ENCODE data around the gene NISCH.
"Not testable (repeated sequence)": the region's sequence is repeated elsewhere in the genome, so short reads cannot be mapped to it uniquely, and the experiment has no call there.

Gene NISCH

DNA sequence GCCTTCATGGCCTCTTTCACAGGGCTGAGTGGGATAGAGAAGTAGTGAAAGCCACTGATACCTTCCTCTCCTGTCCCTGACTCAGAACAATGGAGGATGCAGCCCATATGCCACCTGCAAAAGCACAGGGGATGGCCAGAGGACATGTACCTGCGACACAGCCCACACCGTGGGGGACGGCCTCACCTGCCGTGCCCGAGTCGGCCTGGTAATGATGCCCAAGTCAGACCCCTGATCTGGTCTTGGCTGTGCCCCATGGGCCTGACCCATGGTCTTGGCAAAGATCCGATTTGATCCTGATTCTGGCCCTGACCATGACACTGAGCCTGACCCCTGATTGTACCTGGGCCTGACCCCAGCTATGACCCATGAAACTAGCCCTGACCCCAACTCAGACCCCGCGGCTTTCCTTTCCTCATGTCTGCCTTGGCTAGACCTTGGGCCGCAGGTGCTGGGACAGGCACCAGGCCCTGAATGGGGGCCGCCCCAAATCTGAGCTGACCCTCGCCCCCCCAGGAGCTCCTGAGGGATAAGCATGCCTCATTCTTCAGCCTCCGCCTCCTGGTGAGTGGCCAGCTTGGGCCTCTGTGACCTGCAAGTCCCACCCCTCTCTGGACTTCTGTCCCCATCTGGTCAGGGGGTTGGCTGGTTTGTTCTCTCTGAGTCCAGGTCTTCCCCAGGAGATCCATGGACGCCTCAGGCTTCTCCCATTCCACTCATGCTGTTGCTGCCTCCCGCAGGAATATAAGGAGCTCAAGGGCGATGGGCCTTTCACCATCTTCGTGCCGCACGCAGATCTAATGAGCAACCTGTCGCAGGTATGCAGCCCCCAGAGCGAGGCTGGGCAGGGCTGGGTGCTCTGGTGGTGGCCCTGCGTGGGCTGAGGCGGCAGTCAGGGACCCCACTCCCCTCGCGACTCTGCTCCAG is 62.7 kb downstream of the NISCH start:
- DNase-seq, result no peak

- DNase-seq, result no peak
These were observed 63.5 kb downstream of the NISCH start for GRCh38 chr3:52518723-52519444.

GRCh38 chr3:52519445-52520140 is 64.2 kb downstream of the NISCH start:
- DNase-seq, result no peak

DNA sequence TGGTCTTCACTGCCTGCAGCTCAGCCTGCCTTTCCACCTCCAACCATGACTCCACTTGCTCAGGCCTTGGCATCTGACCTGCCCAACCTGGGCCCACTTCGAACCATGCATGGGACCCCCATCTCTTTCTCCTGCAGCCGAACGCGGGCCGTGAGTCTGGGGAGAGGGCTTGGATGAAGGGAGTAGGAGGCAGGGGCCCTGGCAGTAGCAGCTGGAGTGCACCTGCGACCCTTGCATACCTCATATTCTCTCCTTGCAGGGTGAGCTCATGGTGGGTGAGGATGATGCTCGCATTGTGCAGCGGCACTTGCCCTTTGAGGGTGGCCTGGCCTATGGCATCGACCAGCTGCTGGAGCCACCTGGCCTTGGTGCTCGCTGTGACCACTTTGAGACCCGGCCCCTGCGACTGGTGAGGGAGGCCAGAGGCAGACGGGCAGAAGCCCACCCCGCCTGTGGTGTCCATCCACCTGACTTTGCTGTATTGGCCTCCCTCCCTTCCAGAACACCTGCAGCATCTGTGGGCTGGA is 64.8 kb downstream of the NISCH start:
- DNase-seq, result no peak

DNA sequence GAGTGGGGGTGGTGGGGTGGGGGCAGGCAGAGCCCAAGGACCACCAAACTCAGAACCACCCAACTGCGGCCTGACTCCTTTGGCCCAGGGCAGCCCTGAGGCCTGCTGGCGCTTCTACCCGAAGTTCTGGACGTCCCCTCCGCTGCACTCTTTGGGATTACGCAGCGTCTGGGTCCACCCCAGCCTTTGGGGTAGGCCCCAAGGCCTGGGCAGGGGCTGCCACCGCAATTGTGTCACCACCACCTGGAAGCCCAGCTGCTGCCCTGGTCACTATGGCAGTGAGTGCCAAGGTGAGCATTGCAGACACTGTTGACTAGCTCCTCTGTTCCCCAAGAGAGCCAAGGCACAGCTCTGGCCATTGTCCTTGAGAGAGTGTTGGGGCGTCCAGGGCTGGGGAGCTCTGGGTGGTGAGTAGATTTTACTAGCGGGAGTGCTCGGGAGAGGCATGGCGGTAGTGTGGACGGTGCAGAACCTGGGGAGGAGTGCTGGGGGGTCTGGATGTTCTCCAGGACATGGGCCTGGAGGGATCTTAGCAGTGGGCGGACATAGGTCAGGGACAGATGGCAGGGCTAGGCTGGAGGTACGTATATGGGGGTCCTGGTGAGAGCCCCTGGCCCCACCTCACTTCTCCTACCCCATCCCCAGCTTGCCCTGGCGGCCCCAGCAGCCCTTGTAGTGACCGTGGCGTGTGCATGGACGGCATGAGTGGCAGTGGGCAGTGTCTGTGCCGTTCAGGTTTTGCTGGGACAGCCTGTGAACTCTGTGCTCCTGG is 65.5 kb downstream of the NISCH start:
- DNase-seq, result no peak

- no peak for DNase-seq
These were observed 66.1 kb downstream of the NISCH start for GRCh38 chr3:52521488-52521824.

GRCh38 chr3:52521881-52522650 is 66.7 kb downstream of the NISCH start:
- DNase-seq, result no peak

- no peak for DNase-seq
These were observed 67.3 kb downstream of the NISCH start for GRCh38 chr3:52522651-52523251.

DNA sequence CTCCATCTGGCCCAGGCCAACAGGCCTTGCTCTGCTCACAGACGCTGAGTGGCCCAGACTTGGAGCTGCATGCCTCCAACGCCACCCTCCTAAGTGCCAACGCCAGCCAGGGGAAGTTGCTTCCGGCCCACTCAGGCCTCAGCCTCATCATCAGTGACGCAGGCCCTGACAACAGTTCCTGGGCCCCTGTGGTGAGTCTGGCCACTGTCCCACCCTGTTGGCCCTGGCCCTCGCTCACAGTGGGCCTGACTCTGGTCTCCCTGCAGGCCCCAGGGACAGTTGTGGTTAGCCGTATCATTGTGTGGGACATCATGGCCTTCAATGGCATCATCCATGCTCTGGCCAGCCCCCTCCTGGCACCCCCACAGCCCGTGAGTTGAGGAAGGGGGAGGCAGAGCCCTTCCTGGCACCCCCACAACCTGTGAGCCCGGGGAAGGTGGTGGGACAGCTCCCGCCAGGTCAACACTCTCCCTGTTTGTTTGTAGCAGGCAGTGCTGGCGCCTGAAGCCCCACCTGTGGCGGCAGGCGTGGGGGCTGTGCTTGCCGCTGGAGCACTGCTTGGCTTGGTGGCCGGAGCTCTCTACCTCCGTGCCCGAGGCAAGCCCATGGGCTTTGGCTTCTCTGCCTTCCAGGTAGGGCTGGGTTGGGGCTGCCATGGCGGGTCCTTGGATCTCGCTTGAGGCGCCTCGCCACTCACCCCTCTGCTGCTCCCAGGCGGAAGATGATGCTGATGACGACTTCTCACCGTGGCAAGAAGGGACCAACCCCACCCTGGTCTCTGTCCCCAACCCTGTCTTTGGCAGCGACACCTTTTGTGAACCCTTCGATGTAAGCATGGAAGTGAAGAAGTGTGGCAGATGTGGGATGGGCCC is 68.2 kb downstream of the NISCH start:
- DNase-seq, result no peak

DNA sequence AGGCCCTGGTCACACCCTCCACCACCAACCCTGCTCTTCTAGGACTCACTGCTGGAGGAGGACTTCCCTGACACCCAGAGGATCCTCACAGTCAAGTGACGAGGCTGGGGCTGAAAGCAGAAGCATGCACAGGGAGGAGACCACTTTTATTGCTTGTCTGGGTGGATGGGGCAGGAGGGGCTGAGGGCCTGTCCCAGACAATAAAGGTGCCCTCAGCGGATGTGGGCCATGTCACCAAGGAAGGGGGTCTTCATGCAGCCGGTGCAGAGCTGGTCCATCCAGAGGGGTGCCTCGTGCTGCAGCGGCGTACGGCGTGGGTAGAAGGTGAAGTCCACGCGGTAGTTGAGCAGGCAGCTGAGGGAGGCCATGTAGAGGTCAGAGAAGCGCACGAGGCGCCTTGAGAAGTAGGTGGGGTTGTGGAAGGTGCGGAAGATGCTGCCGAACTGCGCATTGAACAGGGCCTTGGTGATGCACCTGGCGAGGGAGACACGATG is 68.9 kb downstream of the NISCH start:
- no peak for DNase-seq

DNA sequence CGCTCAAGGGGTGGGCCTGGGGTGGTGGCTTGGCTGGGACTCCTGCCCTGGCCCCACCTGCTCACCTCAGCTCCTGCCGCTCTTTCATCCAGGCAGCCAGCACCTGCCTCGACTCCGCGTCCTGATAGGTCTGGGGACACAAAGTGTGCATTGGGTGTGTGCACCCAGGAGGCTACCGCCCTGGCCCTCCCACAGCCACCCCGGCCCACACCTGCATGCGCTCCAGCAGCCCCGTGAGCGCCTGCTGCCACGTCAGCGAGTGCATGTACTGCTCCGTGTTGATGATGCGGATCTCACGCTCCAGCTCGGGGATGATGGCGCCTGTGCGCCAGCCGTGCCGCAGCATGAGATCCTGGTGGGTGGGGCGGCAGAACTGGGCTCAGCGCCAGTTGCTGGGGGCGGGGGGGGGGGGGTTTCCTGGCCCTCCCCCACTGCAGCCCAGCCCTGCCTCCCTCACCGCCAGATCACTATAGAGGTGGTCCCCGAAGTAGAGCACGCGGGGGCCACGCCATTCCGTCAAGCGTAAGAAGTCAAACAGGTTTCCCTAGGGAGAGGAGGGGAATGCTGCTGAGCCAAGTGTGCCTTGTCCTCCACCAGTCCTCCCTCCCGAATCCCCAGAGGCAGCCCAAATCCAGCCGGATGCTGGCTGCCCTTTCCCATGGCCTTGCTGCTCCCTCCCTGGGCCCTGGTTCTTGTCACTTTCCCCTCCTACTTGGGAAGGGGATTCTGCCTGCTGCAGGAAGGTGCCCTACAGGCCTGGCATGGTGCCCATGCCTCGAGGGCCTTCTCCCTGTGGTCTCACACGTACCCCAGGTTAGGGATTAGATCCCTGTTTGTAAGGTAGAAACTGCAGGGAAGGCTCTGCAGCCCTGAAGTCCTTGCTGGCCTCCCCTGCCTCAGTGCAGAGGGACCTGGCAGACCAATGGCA is 69.6 kb downstream of the NISCH start:
- DNase-seq, result no peak

DNA sequence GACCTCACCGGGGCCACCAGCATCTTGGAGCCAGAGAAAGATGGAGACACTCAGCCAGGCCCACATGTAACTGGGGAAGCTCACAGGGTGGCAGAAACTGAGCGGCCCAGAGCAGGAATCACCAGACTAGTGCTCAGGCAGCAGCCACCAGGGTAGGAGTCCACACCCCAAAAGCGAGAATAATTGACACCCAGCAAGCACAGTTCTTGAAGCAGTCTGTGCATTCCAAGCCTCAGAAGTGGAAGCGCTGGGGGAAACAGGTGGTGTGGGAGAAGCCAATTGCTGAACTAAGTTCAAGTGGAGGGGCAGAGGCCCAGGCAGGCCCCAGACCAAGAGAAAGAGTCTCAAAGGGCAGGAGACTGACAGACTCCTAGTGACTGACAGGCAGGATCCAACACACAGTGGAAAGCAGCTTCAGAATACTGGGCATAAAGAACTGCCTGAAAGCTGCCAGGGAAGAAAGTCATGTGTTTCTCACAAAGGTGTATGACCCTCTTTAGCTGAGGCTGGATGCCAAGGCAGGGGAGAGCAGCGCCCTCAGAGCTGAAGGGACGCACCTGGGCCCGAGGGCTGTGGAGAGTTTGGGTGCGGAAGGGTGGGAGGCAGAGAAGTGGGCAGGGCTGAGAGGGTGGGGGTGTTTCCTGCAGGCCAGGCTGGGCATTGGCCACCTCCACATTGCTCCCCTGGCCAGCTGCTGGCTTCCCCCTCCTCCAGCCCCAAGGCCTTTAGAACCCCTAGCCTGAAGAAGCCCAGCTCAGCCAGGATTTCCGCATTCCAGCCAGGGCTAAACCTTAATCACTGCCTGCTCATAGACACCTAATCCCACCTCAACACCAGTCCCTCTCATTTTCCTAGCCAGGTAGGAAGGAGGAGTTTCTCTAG is 70.5 kb downstream of the NISCH start:
- DNase-seq, result no peak

DNA sequence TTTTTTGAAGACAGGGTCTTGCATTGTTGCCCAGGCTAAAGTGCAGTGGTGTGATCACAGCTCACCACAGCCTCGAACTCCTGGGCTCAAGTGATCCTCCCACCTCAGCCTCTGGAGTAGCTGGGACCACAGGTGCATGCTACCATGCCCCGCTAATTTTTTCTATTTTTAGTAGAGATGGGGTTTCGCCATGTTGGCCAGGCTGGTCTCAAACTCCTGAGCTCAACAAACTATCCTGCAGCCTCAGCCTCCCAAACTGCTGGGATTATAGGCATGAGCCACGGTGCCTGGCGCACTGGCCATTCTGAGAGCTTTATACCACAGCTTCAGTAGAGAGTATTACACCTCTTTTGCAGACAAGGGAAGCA is 71.3 kb downstream of the NISCH start:
- DNase-seq, result not testable (repeated sequence)

GRCh38 chr3:52527039-52527731 is 71.8 kb downstream of the NISCH start:
- no peak for DNase-seq

- DNase-seq, result no peak
These were observed 72.6 kb downstream of the NISCH start for GRCh38 chr3:52527732-52528585.
